ENCODE measurements around the gene KCNB1. TPM values are rescaled to one million over a fixed set of nuclear protein-coding genes. Genes with fewer than 3 reads are reported as not detected.

KCNB1 gene
- total RNA-seq, 1 donor from 2014 or later = not detected

DNA sequence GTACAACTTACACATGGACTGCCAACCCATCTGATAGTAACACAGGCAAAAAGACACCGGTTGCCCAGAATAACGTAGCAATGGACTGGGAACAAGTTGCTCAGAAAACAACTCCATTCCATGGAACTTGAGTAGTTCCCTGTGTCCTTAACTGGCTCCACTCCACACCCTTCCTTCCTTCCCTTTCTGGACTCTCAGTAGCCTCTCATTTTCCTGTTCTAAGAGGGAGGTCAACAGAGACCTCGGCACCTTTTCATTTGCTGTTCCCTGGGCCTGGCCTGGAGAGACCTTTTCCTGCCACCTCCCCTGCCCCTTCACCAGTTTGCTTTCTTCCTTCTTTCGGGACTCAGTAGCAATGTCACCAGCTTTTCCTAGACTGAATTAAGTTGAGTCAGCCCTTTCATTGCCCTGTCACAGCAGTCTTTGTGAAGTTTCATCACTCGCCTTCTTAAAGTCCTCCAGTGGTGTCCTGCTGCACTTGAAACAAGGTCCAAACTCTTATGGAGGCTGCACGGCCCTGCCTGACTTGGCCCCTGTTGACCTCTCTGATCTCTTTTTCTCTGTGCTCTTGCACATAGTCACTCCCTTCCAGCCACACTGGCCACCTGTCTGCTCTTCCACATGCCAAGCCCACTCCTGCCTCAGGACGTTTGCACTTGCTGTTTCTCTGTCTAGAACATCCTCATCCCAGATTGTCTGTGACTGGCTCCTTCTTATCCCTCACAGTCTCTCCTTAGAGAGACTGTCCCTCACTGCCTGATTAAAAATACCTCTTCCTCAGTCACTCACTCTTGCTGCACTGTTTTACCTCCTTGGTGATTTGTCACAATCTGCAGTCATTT, 90.8 kb downstream of the KCNB1 start:
- ATAC-seq (ENCODE audit: low read depth) = no peak
- intact Hi-C loops (cut with micrococcal nuclease) = no loop called here
- Mint-ChIP-seq H3K27ac (no peak overlapping the region), H3K4me3 (no peak overlapping the region), H3K4me1 (no peaks in the 10 kb centered on the region), H3K36me3 (ENCODE audit: low read depth) (no peaks in the 10 kb centered on the region), H3K27me3 (peaks cover 25% of the 10 kb centered on the region), H3K9me3 (no peaks in the 10 kb centered on the region)
- no peak for TF ChIP-seq CTCF (IDR thresholded peaks at IDR 0.05)
- ChIA-PET CTCF (no interaction called here), POLR2A (no interaction called here)
- no peak for DNase-seq

GRCh38 chr20:49389854-49390253, 92.6 kb downstream of the KCNB1 start:
- Mint-ChIP-seq H3K27ac (no peak overlapping the region), H3K27me3 (peaks cover 23% of the 10 kb centered on the region), H3K36me3 (ENCODE audit: low read depth) (no peaks in the 10 kb centered on the region), H3K4me3 (no peak overlapping the region), H3K9me3 (no peaks in the 10 kb centered on the region), H3K4me1 (no peaks in the 10 kb centered on the region)
- intact Hi-C loops (cut with micrococcal nuclease) = no loop called here
- ChIA-PET CTCF (no interaction called here), POLR2A (no interaction called here)
- no peak for TF ChIP-seq CTCF (IDR thresholded peaks at IDR 0.05)
- no peak for ATAC-seq (ENCODE audit: low read depth)
- DNase-seq = no peak

- intact Hi-C loops (cut with micrococcal nuclease) = no loop called here
- DNase-seq (no peak), ATAC-seq (ENCODE audit: low read depth) (no peak)
- H3K36me3 Mint-ChIP-seq (ENCODE audit: low read depth) = no peaks in the 10 kb centered on the region
- peaks cover 30% of the 10 kb centered on the region for H3K27me3 Mint-ChIP-seq
- H3K9me3 Mint-ChIP-seq = no peaks in the 10 kb centered on the region
- POLR2A ChIA-PET = no interaction called here
- no peaks in the 10 kb centered on the region for H3K4me1 Mint-ChIP-seq
- no peak overlapping the region for H3K27ac Mint-ChIP-seq
- TF ChIP-seq CTCF (IDR thresholded peaks at IDR 0.05) = no peak
- no peak overlapping the region for H3K4me3 Mint-ChIP-seq
- CTCF ChIA-PET = no interaction called here
Measured at GRCh38 chr20:49388744-49389143, 93.7 kb downstream of the KCNB1 start.

- H3K9me3 Mint-ChIP-seq = no peaks in the 10 kb centered on the region
- DNase-seq = no peak
- H3K4me1 Mint-ChIP-seq = no peaks in the 10 kb centered on the region
- no peak for TF ChIP-seq CTCF (IDR thresholded peaks at IDR 0.05)
- intact Hi-C loops (cut with micrococcal nuclease) = no loop called here
- no peak overlapping the region for H3K27ac Mint-ChIP-seq
- H3K27me3 Mint-ChIP-seq = peaks cover 34% of the 10 kb centered on the region
- no peak for ATAC-seq (ENCODE audit: low read depth)
- ChIA-PET POLR2A (no interaction called here), CTCF (no interaction called here)
- H3K4me3 Mint-ChIP-seq = no peak overlapping the region
- H3K36me3 Mint-ChIP-seq (ENCODE audit: low read depth) = no peaks in the 10 kb centered on the region
Measured at GRCh38 chr20:49387581-49387939, 94.9 kb downstream of the KCNB1 start.

GRCh38 chr20:49386848-49387580, 95.5 kb downstream of the KCNB1 start:
- H3K36me3 Mint-ChIP-seq (ENCODE audit: low read depth) = no peaks in the 10 kb centered on the region
- ATAC-seq (ENCODE audit: low read depth) (no peak), DNase-seq (no peak)
- H3K27ac Mint-ChIP-seq = no peak overlapping the region
- ChIA-PET CTCF (no interaction called here), POLR2A (no interaction called here)
- intact Hi-C loops (cut with micrococcal nuclease) = no loop called here
- no peak overlapping the region for H3K4me3 Mint-ChIP-seq
- no peaks in the 10 kb centered on the region for H3K4me1 Mint-ChIP-seq
- no peak for TF ChIP-seq CTCF (IDR thresholded peaks at IDR 0.05)
- peaks cover 28% of the 10 kb centered on the region for H3K27me3 Mint-ChIP-seq
- H3K9me3 Mint-ChIP-seq = no peaks in the 10 kb centered on the region
